GM23338 (cell line): ENCODE results near the gene PRDM2. TPM values are rescaled to one million over a fixed set of nuclear protein-coding genes. Genes with fewer than 3 reads are reported as not detected.

Experiments used
- ATAC-seq: fragments of 200-7000 bp; cut with Tn5 transposase; 3 replicates; pipeline ENCODE4 v1.9.1; 2020
- DNase-seq: peaks from one replicate; pipeline ENCODE4 v3.0.0-alpha.2; 2015; ENCODE audit warnings: low spot score
- H2AFZ ChIP-seq: fragments of 200-600 bp; sonication (generic); 2 replicates; pipeline ENCODE4 v1.8.0; 2016; ENCODE audit warnings: antibody characterized with exemption, mild to moderate bottlenecking, moderate library complexity
- H3F3A ChIP-seq: fragments of 200-600 bp; sonication (generic); replicated peaks from 2 replicates; pipeline ENCODE4 v1.8.0; 2017; ENCODE audit warnings: antibody characterized with exemption, mixed run types, low read depth
- H3K27ac ChIP-seq: fragments of 200-600 bp; sonication (generic); 2 replicates; pipeline ENCODE4 v1.6.1; 2016; ENCODE audit warnings: low read depth
- H3K27me3 ChIP-seq: fragments of 200-600 bp; sonication (generic); 2 replicates; pipeline ENCODE4 v1.8.0; 2016; ENCODE audit warnings: mild to moderate bottlenecking, mixed run types, moderate library complexity; ENCODE audit not compliant: insufficient read depth
- H3K36me3 ChIP-seq: fragments of 200-600 bp; sonication (generic); 2 replicates; pipeline ENCODE4 v1.8.0; 2016; ENCODE audit warnings: mild to moderate bottlenecking; ENCODE audit not compliant: insufficient read depth
- H3K4me1 ChIP-seq: fragments of 200-600 bp; sonication (generic); 2 replicates; pipeline ENCODE4 v1.8.0; 2016; ENCODE audit warnings: mild to moderate bottlenecking, moderate library complexity; ENCODE audit not compliant: insufficient read depth
- H3K4me2 ChIP-seq: fragments of 200-600 bp; sonication (generic); 2 replicates; pipeline ENCODE4 v1.7.1; 2017; ENCODE audit warnings: mixed run types
- H3K4me3 ChIP-seq: fragments of 200-600 bp; sonication (generic); 2 replicates; pipeline ENCODE4 v1.6.1; 2016; ENCODE audit warnings: mixed run types
- H3K79me2 ChIP-seq: fragments of 200-600 bp; sonication (generic); replicated peaks from 2 replicates; pipeline ENCODE4 v1.8.0; 2017; ENCODE audit warnings: mild to moderate bottlenecking; ENCODE audit not compliant: insufficient read depth
- H3K9me2 ChIP-seq: fragments of 200-600 bp; sonication (generic); 2 replicates; pipeline ENCODE4 v1.8.0; 2017; ENCODE audit not compliant: insufficient read depth
- H4K20me1 ChIP-seq: fragments of 200-600 bp; sonication (generic); replicated peaks from 2 replicates; pipeline ENCODE4 v1.8.0; 2017; ENCODE audit warnings: mild to moderate bottlenecking; ENCODE audit not compliant: insufficient read depth
- H3K27ac Mint-ChIP-seq: 2 replicates; pipeline ENCODE4 v1.8.0; 2020; ENCODE audit warnings: inconsistent platforms, mild to moderate bottlenecking, moderate library complexity, mixed read lengths
- H3K27me3 Mint-ChIP-seq: 3 replicates; pipeline ENCODE4 v1.8.0; 2022; ENCODE audit warnings: low read depth, mild to moderate bottlenecking, moderate library complexity, mixed read lengths, inconsistent platforms; ENCODE audit not compliant: insufficient read depth, poor library complexity
- H3K36me3 Mint-ChIP-seq: 3 replicates; pipeline ENCODE4 v1.8.0; 2021; ENCODE audit warnings: low read depth, mild to moderate bottlenecking, inconsistent platforms, moderate library complexity, mixed read lengths
- H3K4me1 Mint-ChIP-seq: 3 replicates; pipeline ENCODE4 v1.8.0; 2020; ENCODE audit warnings: mild to moderate bottlenecking, inconsistent platforms, mixed read lengths
- H3K4me3 Mint-ChIP-seq: 3 replicates; pipeline ENCODE4 v1.8.0; 2021; ENCODE audit warnings: moderate library complexity, mild to moderate bottlenecking, inconsistent platforms, mixed read lengths
- H3K9me3 Mint-ChIP-seq: 3 replicates; pipeline ENCODE4 v1.8.0; 2020; ENCODE audit warnings: moderate library complexity, mild to moderate bottlenecking, inconsistent platforms, mixed read lengths
- CREB1 ChIP-seq: fragments of 250-450 bp; sonication (Bioruptor Pico); IDR thresholded peaks from 2 replicates; pipeline ENCODE4 v1.5.0; 2020; ENCODE audit warnings: low read depth, mild to moderate bottlenecking, moderate library complexity
- CTCF ChIP-seq, 2 experiments: fragments of 200-600 bp in 1 of 2; sonication (generic) in 1 of 2; conservative IDR thresholded peaks; 2 replicates each; pipeline versions ENCODE4 v1.5.1 to v1.6.1; 2016 to 2017; ENCODE audit warnings: antibody characterized with exemption in 2 of 2, low read depth in 2 of 2, mild to moderate bottlenecking in 2 of 2, moderate library complexity in 1 of 2
- ETS1 ChIP-seq: IDR thresholded peaks from 2 replicates; pipeline ENCODE4 v1.6.1; 2016; ENCODE audit warnings: antibody characterized with exemption
- EZH2 ChIP-seq: fragments of 200-600 bp; sonication (generic); IDR thresholded peaks from one replicate; pipeline ENCODE4 v1.8.0; 2017; ENCODE audit warnings: antibody characterized with exemption, mild to moderate bottlenecking, low read depth; ENCODE audit not compliant: unreplicated experiment
- EZH2phosphoT487 ChIP-seq: fragments of 200-600 bp; sonication (generic); IDR thresholded peaks from one replicate; pipeline ENCODE4 v1.8.1; 2018; ENCODE audit warnings: antibody characterized with exemption; ENCODE audit not compliant: unreplicated experiment
- NANOG ChIP-seq: IDR thresholded peaks from 2 replicates; pipeline ENCODE4 v1.6.1; 2016; ENCODE audit warnings: antibody characterized with exemption, borderline replicate concordance
- POLR2AphosphoS5 ChIP-seq: IDR thresholded peaks from 2 replicates; pipeline ENCODE4 v1.6.1; 2016; ENCODE audit warnings: antibody characterized with exemption, low read depth
- REST ChIP-seq: IDR thresholded peaks from one replicate; pipeline ENCODE4 v1.6.1; 2018; ENCODE audit warnings: antibody characterized with exemption; ENCODE audit not compliant: unreplicated experiment
- STAT1 ChIP-seq: IDR thresholded peaks from one replicate; pipeline ENCODE4 v1.6.1; 2016; ENCODE audit warnings: antibody characterized with exemption; ENCODE audit not compliant: unreplicated experiment
- ZNF114 ChIP-seq: fragments of 250-450 bp; sonication (Bioruptor Pico); IDR thresholded peaks from 2 replicates; pipeline ENCODE4 v1.5.0; 2020; ENCODE audit warnings: mild to moderate bottlenecking, moderate library complexity
- ZNF331 ChIP-seq: fragments of 250-450 bp; sonication (Bioruptor Pico); IDR thresholded peaks from 2 replicates; pipeline ENCODE4 v1.5.0; 2020; ENCODE audit warnings: low read depth, mild to moderate bottlenecking, moderate library complexity
- polyA plus RNA-seq: library from polyadenylated mRNA; unstranded; fragments of >200 nt; fragmentation: Nextera tagmentation; extraction: Ambion mirVana; gene quantifications from 2 replicates; pipeline ENCODE4 v1.2.1, GENCODE V29; 2016
- total RNA-seq: library from RNA; depleted of rRNA; stranded (reverse); fragments of >200 nt; shearing (Covaris generic); gene quantifications from 2 replicates; pipeline ENCODE4 v1.2.3, GENCODE V29; 2014

Gene PRDM2
- total and polyA plus RNA-seq, 2 experiments from 2014 or later: 11.6 to 28.3 TPM

GRCh38 chr1:13702425-13703127 lies 2.6 kb downstream of the PRDM2 start (continued):
- TF ChIP-seq REST (no peak), CREB1 (CRISPR knock-in tag) (no peak), ETS1 (no peak), CTCF (conservative IDR thresholded peaks at IDR 0.05; ENCODE audit: low read depth in 2 of 2) (no peak), NANOG (no peak), POLR2AphosphoS5 (no peak)

GRCh38 chr1:13703128-13703513 lies 3.1 kb downstream of the PRDM2 start:
- no peak overlapping the region for H3K4me3 ChIP-seq
- no peaks in the 10 kb centered on the region for H3K36me3 ChIP-seq
- H3K36me3 Mint-ChIP-seq: peaks cover 11% of the 10 kb centered on the region
- H3K27me3 ChIP-seq: peaks cover 29% of the 10 kb centered on the region
- no peak for ATAC-seq
- no peak overlapping the region for H3K4me3 Mint-ChIP-seq
- H3K27ac ChIP-seq: no peak overlapping the region
- peaks cover 16% of the 10 kb centered on the region for H3K9me3 Mint-ChIP-seq
- H3K4me2 ChIP-seq: no peak overlapping the region
- peaks cover 32% of the 10 kb centered on the region for H4K20me1 ChIP-seq
- no peaks in the 10 kb centered on the region; the same call in 1 of the 2 replicates for H3K4me1 ChIP-seq
- DNase-seq: no peak
- peaks cover 18% of the 10 kb centered on the region for H3K27me3 Mint-ChIP-seq
- no peak overlapping the region for H2AFZ ChIP-seq
- H3F3A ChIP-seq: no peaks in the 10 kb centered on the region
- peaks cover 18% of the 10 kb centered on the region; the same call in 2 of the 3 replicates for H3K4me1 Mint-ChIP-seq
- H3K9me2 ChIP-seq: no peaks in the 10 kb centered on the region
- no peak overlapping the region for H3K27ac Mint-ChIP-seq
- peaks cover 70% of the 10 kb centered on the region for H3K79me2 ChIP-seq
- TF ChIP-seq ZNF114 (CRISPR knock-in tag) (no peak), ETS1 (no peak), CREB1 (CRISPR knock-in tag) (no peak), CTCF (conservative IDR thresholded peaks at IDR 0.05; ENCODE audit: low read depth in 2 of 2) (no peak), STAT1 (no peak), REST (no peak), ZNF331 (CRISPR knock-in tag) (no peak), EZH2phosphoT487 (no peak), EZH2 (no peak), POLR2AphosphoS5 (no peak)
